Tibial artery (tissue), 4 donors: ENCODE measurements around the gene PPP1CA.

Source experiments
- DNase-seq, 2 donors: peaks; one replicate each; pipeline ENCODE4 v3.0.0-alpha.2; 2019
- H3K27ac ChIP-seq, 2 donors: fragments of 200-600 bp; sonication (generic) in 1 of 2; 1 replicate in 1 of 2; 2 replicates in 1 of 2; pipeline ENCODE4 v1.5.1; 2018 to 2019; ENCODE audit warnings: mild to moderate bottlenecking in 1 of 2
- H3K27me3 ChIP-seq, 2 donors: fragments of 200-600 bp; sonication (generic) in 1 of 2; one replicate each; pipeline versions ENCODE4 v1.5.1 to v1.6.0; 2016 to 2019
- H3K36me3 ChIP-seq, 3 donors: fragments of 200-600 bp; sonication (generic) in 2 of 3; one replicate each; pipeline ENCODE4 v1.5.1; 2016 to 2019; ENCODE audit warnings: mild to moderate bottlenecking in 2 of 3
- H3K4me1 ChIP-seq, 4 donors: fragments of 200-600 bp; sonication (generic) in 2 of 4; 1 replicate in 3 of 4; 2 replicates in 1 of 4; pipeline ENCODE4 v1.5.1; 2016 to 2019
- H3K4me3 ChIP-seq, 2 donors: fragments of 200-600 bp; sonication (generic) in 1 of 2; 1 replicate in 1 of 2; 2 replicates in 1 of 2; pipeline ENCODE4 v1.5.1; 2018 to 2019; ENCODE audit warnings: mild to moderate bottlenecking in 2 of 2
- H3K9me3 ChIP-seq, 3 donors: fragments of 200-600 bp; sonication (generic) in 1 of 3; one replicate each; pipeline ENCODE4 v1.5.1; 2016 to 2019
- intact Hi-C: fragments of 100-400 bp; cut with DNase I; formaldehyde crosslinking; loops from one replicate; pipeline ENCODE4 v1.15.0; 2023; ENCODE audit warnings: low total_unique reads
- TF ChIP-seq, protein P1 (sequence below), 2 experiments: fragments of 200-600 bp in 1 of 2; fragments of 450-650 bp in 1 of 2; IDR thresholded peaks; one replicate each; pipeline ENCODE4 v1.5.1; 2017 to 2019; ENCODE audit warnings: antibody characterized with exemption in 2 of 2, mild to moderate bottlenecking in 1 of 2, moderate library complexity in 1 of 2

PPP1CA gene

DNA sequence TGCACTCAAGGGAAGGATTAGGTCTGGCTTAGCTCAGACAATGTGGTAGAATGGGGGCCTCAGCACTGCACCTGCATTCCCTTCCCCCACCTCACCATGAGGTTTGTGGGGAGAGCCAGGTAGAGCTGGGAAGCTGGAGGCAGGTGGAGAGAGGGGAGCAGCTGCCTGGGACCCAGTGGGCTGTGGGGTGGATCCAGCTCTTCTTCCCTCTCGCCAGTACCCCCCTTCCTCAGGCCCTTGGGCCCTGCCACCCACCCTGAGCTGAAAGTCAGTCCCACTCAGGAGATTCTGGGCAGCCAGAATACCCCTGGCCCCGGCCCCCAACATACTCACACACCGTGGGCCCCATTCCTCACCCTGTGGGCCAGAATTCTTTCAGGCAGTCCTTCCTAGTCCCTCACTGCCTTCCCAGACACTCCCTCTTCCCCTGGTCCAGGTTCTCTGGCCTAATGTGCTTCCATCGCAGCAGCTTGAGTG is 45.2 kb downstream of the PPP1CA start:
- Histone ChIP-seq H3K36me3 (no peaks in the 10 kb centered on the region), H3K27ac (peak overlapping the region; percentile 96 to 97), H3K27me3 (no peaks in the 10 kb centered on the region), H3K4me3 (no peak overlapping the region), H3K9me3 (no peaks in the 10 kb centered on the region), H3K4me1 (peaks cover 8 to 59% (median 46%) of the 10 kb centered on the region in 4 donors)
- DNase-seq = no peak
- intact Hi-C loops = no loop called here
- TF ChIP-seq, protein P1, sequence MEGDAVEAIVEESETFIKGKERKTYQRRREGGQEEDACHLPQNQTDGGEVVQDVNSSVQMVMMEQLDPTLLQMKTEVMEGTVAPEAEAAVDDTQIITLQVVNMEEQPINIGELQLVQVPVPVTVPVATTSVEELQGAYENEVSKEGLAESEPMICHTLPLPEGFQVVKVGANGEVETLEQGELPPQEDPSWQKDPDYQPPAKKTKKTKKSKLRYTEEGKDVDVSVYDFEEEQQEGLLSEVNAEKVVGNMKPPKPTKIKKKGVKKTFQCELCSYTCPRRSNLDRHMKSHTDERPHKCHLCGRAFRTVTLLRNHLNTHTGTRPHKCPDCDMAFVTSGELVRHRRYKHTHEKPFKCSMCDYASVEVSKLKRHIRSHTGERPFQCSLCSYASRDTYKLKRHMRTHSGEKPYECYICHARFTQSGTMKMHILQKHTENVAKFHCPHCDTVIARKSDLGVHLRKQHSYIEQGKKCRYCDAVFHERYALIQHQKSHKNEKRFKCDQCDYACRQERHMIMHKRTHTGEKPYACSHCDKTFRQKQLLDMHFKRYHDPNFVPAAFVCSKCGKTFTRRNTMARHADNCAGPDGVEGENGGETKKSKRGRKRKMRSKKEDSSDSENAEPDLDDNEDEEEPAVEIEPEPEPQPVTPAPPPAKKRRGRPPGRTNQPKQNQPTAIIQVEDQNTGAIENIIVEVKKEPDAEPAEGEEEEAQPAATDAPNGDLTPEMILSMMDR (IDR thresholded peaks at IDR 0.05) = no peak

DNA sequence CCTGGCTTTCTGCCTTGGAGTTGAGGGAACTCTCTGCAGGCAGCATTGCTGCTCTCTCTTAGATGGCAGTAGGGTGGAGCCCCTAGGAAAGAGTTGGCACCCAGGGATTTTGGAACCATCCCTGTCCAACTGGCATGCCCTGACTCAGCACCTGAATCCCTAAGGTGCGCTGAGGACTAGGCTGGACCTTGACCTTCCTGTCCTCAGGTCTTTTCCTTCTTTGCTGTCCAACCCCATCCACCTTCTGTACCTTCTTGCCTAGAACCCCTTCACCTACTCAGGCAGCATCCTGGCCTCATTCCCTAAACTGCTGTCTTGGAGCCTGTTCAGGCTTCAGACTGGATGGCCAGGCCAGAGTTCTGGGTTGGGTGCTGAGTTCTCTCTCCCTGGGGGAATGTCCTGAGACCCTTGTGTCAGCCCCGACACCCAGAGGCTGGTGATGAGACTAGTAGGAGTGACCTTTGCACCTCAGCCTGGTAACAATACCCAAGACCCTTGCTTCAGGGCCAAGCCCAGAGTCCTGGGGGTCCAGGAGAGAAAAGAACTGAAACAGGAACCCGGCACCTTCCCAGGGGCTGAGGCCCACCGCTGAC is 45.8 kb downstream of the PPP1CA start:
- H3K4me1 ChIP-seq = peaks cover 8 to 64% (median 51%) of the 10 kb centered on the region in 4 donors
- H3K36me3 ChIP-seq = no peaks in the 10 kb centered on the region
- H3K27me3 ChIP-seq = no peaks in the 10 kb centered on the region
- H3K4me3 ChIP-seq = no peak overlapping the region
- H3K9me3 ChIP-seq = no peaks in the 10 kb centered on the region
- TF ChIP-seq, protein P1 (IDR thresholded peaks at IDR 0.05) = no peak
- H3K27ac ChIP-seq = peak overlapping the region; percentile 96 to 97
- intact Hi-C loops = loop anchor here (2.0 kb wide), 1 partner anchor 19 kb away; no protein-coding TSS in a partner anchor
- no peak for DNase-seq

DNA sequence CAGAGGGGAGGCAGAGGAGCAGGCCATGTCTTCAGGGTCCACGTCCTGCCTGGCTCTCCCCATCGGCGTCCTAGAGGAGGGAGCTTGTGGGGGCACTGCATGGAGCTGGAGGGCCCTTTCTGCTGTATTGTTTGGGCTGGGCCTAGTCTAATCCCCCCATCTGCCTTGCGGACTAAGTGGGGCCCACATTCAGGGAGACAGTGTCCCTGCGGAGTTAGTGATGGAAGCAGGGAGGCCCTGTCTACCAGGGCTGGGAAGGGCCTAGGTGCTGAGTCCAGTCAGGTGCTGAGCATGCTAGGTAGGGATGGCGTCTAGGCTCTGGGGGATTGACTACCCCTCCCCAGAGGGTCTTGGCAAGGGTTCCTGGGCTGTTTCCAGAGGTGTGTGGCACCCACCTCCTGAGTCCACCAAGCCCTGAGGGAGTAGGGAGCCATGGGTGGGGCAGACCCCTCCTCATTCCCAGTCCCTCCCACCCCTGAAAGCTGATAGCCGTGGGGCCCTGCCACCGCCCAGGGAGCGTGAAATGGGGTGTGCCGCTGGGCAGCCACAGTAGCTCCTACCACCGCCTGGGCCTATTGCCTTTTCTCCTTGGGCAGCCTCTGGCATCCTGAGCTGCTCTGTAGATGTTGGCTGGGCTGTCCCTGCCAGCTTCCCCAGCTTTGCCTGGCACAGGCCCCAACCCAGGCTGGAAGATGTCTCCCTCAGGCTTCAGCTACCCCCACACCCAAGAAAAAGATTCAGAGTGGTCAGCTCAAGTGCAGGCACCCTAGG is 46.5 kb downstream of the PPP1CA start:
- DNase-seq = peak in 1 of 2 donors; percentile 78
- peak overlapping the region; percentile 96 to 97 for H3K27ac ChIP-seq
- H3K4me3 ChIP-seq = peak overlapping the region in 1 of 2 donors; percentile 85
- TF ChIP-seq, protein P1 (IDR thresholded peaks at IDR 0.05) = no peak
- intact Hi-C loops = loop anchor here (2.0 kb wide), 1 partner anchor 20 kb away; no protein-coding TSS in a partner anchor
- H3K36me3 ChIP-seq = no peaks in the 10 kb centered on the region
- H3K9me3 ChIP-seq = no peaks in the 10 kb centered on the region
- no peaks in the 10 kb centered on the region for H3K27me3 ChIP-seq
- peaks cover 8 to 68% (median 56%) of the 10 kb centered on the region in 4 donors for H3K4me1 ChIP-seq

DNA sequence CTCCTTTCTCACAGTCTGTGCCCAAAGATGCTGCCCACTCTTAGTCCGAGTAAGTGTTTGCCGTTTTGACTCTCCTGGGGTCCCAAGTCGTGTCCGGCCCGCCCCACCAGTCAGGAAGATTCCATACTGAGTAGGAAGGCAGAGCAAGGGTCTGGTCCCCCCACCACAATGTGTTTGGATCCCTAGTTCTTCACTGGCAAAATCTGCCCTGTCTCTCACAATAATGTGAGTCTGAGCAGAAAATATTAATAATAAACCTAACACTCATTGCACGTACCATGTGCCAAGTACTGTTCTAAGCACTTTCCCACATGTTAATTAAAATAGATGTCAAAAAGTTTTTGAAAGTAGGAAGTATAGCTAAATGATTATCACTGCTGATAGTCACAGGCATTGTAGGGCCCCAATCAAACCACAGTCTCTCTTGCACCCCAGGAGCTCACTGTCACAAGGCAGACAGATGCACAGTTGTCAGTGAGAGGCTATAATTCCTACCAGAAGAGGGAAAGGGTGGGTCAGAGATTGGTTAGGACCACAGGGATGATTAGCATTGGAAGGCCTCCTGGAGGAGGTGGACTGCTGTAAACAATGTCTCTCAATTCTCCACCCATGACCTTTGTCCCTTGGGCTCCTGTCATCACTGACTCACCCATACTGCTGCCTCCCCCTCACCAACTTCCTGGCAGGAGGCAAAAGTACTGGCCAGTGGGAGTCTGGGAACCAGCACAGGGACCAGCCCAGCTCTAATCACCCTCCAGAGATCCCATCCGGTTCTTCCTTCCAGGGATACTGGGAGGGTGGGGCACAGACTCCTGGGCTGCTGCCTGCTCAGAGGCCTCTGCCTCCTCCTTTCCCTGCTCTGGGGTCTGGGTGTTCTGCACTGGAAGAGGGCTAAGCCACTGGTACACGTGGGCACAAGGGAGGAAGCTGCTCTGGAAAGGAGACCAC is 47.3 kb downstream of the PPP1CA start:
- Histone ChIP-seq H3K27me3 (no peaks in the 10 kb centered on the region), H3K4me3 (peak overlapping the region; percentile 65 to 85), H3K36me3 (no peaks in the 10 kb centered on the region), H3K9me3 (no peaks in the 10 kb centered on the region), H3K27ac (peak overlapping the region; percentile 96 to 97), H3K4me1 (peaks cover 8 to 72% (median 60%) of the 10 kb centered on the region in 4 donors)
- peak; percentile 92 to 96 for DNase-seq
- intact Hi-C loops = loop anchor here (2.0 to 5.0 kb wide), 2 partner anchors 20 to 153 kb away; partner anchors contain the start of genes CDK2AP2 and PITPNM1
- TF ChIP-seq, protein P1 (IDR thresholded peaks at IDR 0.05) = no peak
